Liver (tissue), 9 donors: ENCODE results near the gene SOX2. TPM values are rescaled to one million over a fixed set of nuclear protein-coding genes. Genes with fewer than 3 reads are reported as not detected.

Source experiments
- DNase-seq: peaks from one replicate; pipeline ENCODE4 v3.0.0-alpha.2; 2017; ENCODE audit warnings: low spot score
- H3K27ac ChIP-seq, 2 donors: one replicate each; pipeline ENCODE4 v1.7.0; 2013; ENCODE audit warnings: inconsistent platforms in 2 of 2, low read length in 2 of 2, control low read depth in 1 of 2, low read depth in 1 of 2, mild to moderate bottlenecking in 1 of 2
- H3K27me3 ChIP-seq, 4 donors: one replicate each; pipeline versions ENCODE4 v1.6.1 to v1.7.0; 2013; ENCODE audit warnings: low read length in 3 of 4, inconsistent platforms in 1 of 4, mild to moderate bottlenecking in 1 of 4, moderate library complexity in 1 of 4; ENCODE audit not compliant: control insufficient read depth in 4 of 4, insufficient read depth in 4 of 4
- H3K36me3 ChIP-seq, 4 donors: one replicate each; pipeline versions ENCODE4 v1.6.1 to v1.7.0; 2013; ENCODE audit warnings: low read length in 3 of 4, mild to moderate bottlenecking in 3 of 4, low read depth in 1 of 4, moderate library complexity in 1 of 4; ENCODE audit not compliant: control insufficient read depth in 4 of 4, insufficient read depth in 3 of 4
- H3K4me1 ChIP-seq, 4 donors: one replicate each; pipeline versions ENCODE4 v1.6.1 to v1.7.0; 2013; ENCODE audit warnings: low read length in 3 of 4, mild to moderate bottlenecking in 3 of 4, moderate library complexity in 1 of 4; ENCODE audit not compliant: control insufficient read depth in 4 of 4, insufficient read depth in 4 of 4
- H3K4me3 ChIP-seq, 3 donors: one replicate each; pipeline versions ENCODE4 v1.6.1 to v1.7.0; 2013; ENCODE audit warnings: low read length in 3 of 3, control low read depth in 1 of 3, low read depth in 1 of 3, mild to moderate bottlenecking in 1 of 3
- H3K9ac ChIP-seq, 2 donors: one replicate each; pipeline ENCODE4 v1.7.0; 2013; ENCODE audit warnings: low read length in 2 of 2, mild to moderate bottlenecking in 2 of 2, moderate library complexity in 2 of 2, control low read depth in 1 of 2, low read depth in 1 of 2
- H3K9me3 ChIP-seq, 4 donors: one replicate each; pipeline versions ENCODE4 v1.6.1 to v1.7.0; 2013; ENCODE audit warnings: low read length in 3 of 4; ENCODE audit not compliant: control insufficient read depth in 4 of 4
- CTCF ChIP-seq: fragments of 150-350 bp; IDR thresholded peaks from 2 replicates; pipeline ENCODE4 v1.5.1; 2017; ENCODE audit warnings: improper control_type of control experiment, low read depth, low read length; ENCODE audit not compliant: missing input control
- EGR1 ChIP-seq, 2 donors: IDR thresholded peaks; 2 replicates each; pipeline ENCODE4 v1.6.1; 2016 to 2018; ENCODE audit warnings: antibody characterized with exemption in 2 of 2, low read depth in 2 of 2
- FOXA1 ChIP-seq: IDR thresholded peaks from 2 replicates; pipeline ENCODE4 v1.6.1; 2016; ENCODE audit warnings: antibody characterized with exemption
- FOXA2 ChIP-seq: IDR thresholded peaks from 2 replicates; pipeline ENCODE4 v1.6.1; 2016; ENCODE audit warnings: antibody characterized with exemption
- GABPA ChIP-seq, 2 donors: IDR thresholded peaks in 1 of 2; conservative IDR thresholded peaks in 1 of 2; 2 replicates each; pipeline ENCODE4 v1.6.1; 2016; ENCODE audit warnings: antibody characterized with exemption in 2 of 2, mild to moderate bottlenecking in 1 of 2, moderate library complexity in 1 of 2
- HNF4A ChIP-seq, 2 donors: conservative IDR thresholded peaks; 2 replicates each; pipeline ENCODE4 v1.6.1; 2016; ENCODE audit warnings: antibody characterized with exemption in 2 of 2, mild to moderate bottlenecking in 2 of 2
- HNF4G ChIP-seq: IDR thresholded peaks from 2 replicates; pipeline ENCODE4 v1.6.1; 2016; ENCODE audit warnings: antibody characterized with exemption
- JUND ChIP-seq, 2 donors: IDR thresholded peaks; 2 replicates each; pipeline ENCODE4 v1.6.1; 2016; ENCODE audit warnings: antibody characterized with exemption in 2 of 2
- NR2F2 ChIP-seq: IDR thresholded peaks from 2 replicates; pipeline ENCODE4 v1.6.1; 2016; ENCODE audit warnings: antibody characterized with exemption
- RAD21 ChIP-seq, 2 donors: IDR thresholded peaks; 2 replicates each; pipeline ENCODE4 v1.6.1; 2016; ENCODE audit warnings: antibody characterized with exemption in 2 of 2, mild to moderate bottlenecking in 2 of 2
- RXRA ChIP-seq, 2 donors: IDR thresholded peaks; 2 replicates each; pipeline ENCODE4 v1.6.1; 2017 to 2018; ENCODE audit warnings: antibody characterized with exemption in 2 of 2, mild to moderate bottlenecking in 1 of 2
- SP1 ChIP-seq: IDR thresholded peaks from 2 replicates; pipeline ENCODE4 v1.6.1; 2018; ENCODE audit warnings: antibody characterized with exemption, mild to moderate bottlenecking
- TAF1 ChIP-seq: conservative IDR thresholded peaks from 2 replicates; pipeline ENCODE4 v1.6.1; 2016; ENCODE audit warnings: antibody characterized with exemption, mild to moderate bottlenecking
- YY1 ChIP-seq: IDR thresholded peaks from 2 replicates; pipeline ENCODE4 v1.6.1; 2016; ENCODE audit warnings: antibody characterized with exemption, mild to moderate bottlenecking
- WGBS: extraction: QIAGEN DNeasy Blood & Tissue Kit; methylation state at CpG from one replicate; pipeline ENCODE4 v1.1.7; 2013; 5-methylcytosine and 5-hydroxymethylcytosine counted together
- polyA plus RNA-seq, 2 donors: library from polyadenylated mRNA; stranded (reverse) in 1 of 2; unstranded in 1 of 2; fragments of 200-250 nt in 1 of 2; fragments of >200 nt in 1 of 2; fragmentation: Nextera tagmentation in 1 of 2; extraction: Ambion mirVana in 1 of 2; gene quantifications; one replicate each; pipeline versions ENCODE4 v1.2.1 to v1.2.3, GENCODE V29; 2013 to 2015
- total RNA-seq, 2 donors: library from RNA; depleted of rRNA; stranded (reverse); fragments of >200 nt; gene quantifications; one replicate each; pipeline ENCODE4 v1.2.3, GENCODE V29; 2014
- TF ChIP-seq, protein P1 (sequence below): IDR thresholded peaks from 2 replicates; pipeline ENCODE4 v1.6.1; 2016; ENCODE audit warnings: antibody characterized with exemption, mild to moderate bottlenecking
- TF ChIP-seq, protein P2 (sequence below): IDR thresholded peaks from 2 replicates; pipeline ENCODE4 v1.6.1; 2016; ENCODE audit warnings: antibody characterized with exemption
- TF ChIP-seq, protein P3 (sequence below): IDR thresholded peaks from 2 replicates; pipeline ENCODE4 v1.6.1; 2016; ENCODE audit warnings: antibody characterized with exemption
- donor health status: healthy.
- donor health status: healthy.
- donor health status: healthy.
- donor health status: healthy.
- donor health status: healthy.

SOX2 gene
- total and polyA plus RNA-seq, 4 donors: 0.02 TPM; not detected in 3

- WGBS: 80% methylated on average over 5 of the region's 5 CpGs
- H3K4me1 ChIP-seq: no peaks in the 10 kb centered on the region
- peaks cover 0 to 8% (median 1%) of the 10 kb centered on the region in 4 donors for H3K27me3 ChIP-seq
- no peak for DNase-seq
- H3K27ac ChIP-seq: no peak overlapping the region
- no peak overlapping the region for H3K4me3 ChIP-seq
- H3K9ac ChIP-seq: no peak overlapping the region
- no peaks in the 10 kb centered on the region for H3K9me3 ChIP-seq
- no peaks in the 10 kb centered on the region for H3K36me3 ChIP-seq
- no peak for TF ChIP-seq TAF1
Observed at GRCh38 chr3:181752202-181752671, 40.5 kb downstream of the SOX2 start.

GRCh38 chr3:181753391-181753790, 41.7 kb downstream of the SOX2 start:
- Histone ChIP-seq H3K27ac (no peak overlapping the region), H3K36me3 (no peaks in the 10 kb centered on the region), H3K9me3 (no peaks in the 10 kb centered on the region), H3K4me3 (no peak overlapping the region), H3K9ac (no peak overlapping the region), H3K4me1 (no peaks in the 10 kb centered on the region), H3K27me3 (peaks cover 0 to 8% (median 1%) of the 10 kb centered on the region in 4 donors)
- TF ChIP-seq SP1 (no peak), RXRA (IDR thresholded peaks at IDR 0.05) (no peak)
- 75% methylated on average over 3 of the region's 3 CpGs for WGBS
- no peak for DNase-seq

DNA sequence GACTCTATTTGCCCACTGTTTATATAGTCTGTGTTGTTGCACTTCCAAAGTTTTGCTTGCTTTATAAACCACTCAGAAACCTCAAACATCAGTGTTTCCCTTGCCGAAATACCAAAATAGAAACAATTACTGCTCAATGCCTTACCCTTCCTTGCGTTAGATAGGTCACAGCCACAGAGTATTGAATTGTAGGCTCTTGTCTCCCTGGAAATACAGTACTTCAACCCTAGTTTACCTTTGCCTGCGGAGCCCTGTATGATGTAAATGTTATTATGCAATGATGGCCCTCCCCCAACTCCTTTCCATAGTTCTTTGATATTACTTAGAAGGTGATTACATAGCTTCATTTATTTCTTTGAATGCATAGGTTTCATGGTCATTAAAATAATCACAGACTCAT, 44.2 kb downstream of the SOX2 start:
- Histone ChIP-seq H3K27me3 (peaks cover 0 to 8% (median 1%) of the 10 kb centered on the region in 4 donors), H3K36me3 (no peaks in the 10 kb centered on the region), H3K4me1 (no peaks in the 10 kb centered on the region), H3K27ac (no peak overlapping the region), H3K9me3 (no peaks in the 10 kb centered on the region), H3K4me3 (no peak overlapping the region), H3K9ac (no peak overlapping the region)
- no peak for DNase-seq
- 32% methylated on average over 3 of the region's 3 CpGs for whole genome bisulfite sequencing
- TF ChIP-seq FOXA2: no peak
- TF ChIP-seq JUND (IDR thresholded peaks at IDR 0.05): no peak
- no peak for TF ChIP-seq GABPA (IDR thresholded peaks at IDR 0.05 in 1 of 2, conservative IDR thresholded peaks at IDR 0.05 in 1 of 2)
- no peak for TF ChIP-seq YY1
- TF ChIP-seq EGR1 (IDR thresholded peaks at IDR 0.05; ENCODE audit: low read depth in 2 of 2): no peak
- TF ChIP-seq, protein P1, sequence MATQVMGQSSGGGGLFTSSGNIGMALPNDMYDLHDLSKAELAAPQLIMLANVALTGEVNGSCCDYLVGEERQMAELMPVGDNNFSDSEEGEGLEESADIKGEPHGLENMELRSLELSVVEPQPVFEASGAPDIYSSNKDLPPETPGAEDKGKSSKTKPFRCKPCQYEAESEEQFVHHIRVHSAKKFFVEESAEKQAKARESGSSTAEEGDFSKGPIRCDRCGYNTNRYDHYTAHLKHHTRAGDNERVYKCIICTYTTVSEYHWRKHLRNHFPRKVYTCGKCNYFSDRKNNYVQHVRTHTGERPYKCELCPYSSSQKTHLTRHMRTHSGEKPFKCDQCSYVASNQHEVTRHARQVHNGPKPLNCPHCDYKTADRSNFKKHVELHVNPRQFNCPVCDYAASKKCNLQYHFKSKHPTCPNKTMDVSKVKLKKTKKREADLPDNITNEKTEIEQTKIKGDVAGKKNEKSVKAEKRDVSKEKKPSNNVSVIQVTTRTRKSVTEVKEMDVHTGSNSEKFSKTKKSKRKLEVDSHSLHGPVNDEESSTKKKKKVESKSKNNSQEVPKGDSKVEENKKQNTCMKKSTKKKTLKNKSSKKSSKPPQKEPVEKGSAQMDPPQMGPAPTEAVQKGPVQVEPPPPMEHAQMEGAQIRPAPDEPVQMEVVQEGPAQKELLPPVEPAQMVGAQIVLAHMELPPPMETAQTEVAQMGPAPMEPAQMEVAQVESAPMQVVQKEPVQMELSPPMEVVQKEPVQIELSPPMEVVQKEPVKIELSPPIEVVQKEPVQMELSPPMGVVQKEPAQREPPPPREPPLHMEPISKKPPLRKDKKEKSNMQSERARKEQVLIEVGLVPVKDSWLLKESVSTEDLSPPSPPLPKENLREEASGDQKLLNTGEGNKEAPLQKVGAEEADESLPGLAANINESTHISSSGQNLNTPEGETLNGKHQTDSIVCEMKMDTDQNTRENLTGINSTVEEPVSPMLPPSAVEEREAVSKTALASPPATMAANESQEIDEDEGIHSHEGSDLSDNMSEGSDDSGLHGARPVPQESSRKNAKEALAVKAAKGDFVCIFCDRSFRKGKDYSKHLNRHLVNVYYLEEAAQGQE: no peak
- TF ChIP-seq RAD21 (IDR thresholded peaks at IDR 0.05): no peak
- TF ChIP-seq RXRA (IDR thresholded peaks at IDR 0.05): no peak
- TF ChIP-seq TAF1: no peak
- TF ChIP-seq CTCF: no peak
- no peak for TF ChIP-seq HNF4A (conservative IDR thresholded peaks at IDR 0.05)
- TF ChIP-seq, protein P2, sequence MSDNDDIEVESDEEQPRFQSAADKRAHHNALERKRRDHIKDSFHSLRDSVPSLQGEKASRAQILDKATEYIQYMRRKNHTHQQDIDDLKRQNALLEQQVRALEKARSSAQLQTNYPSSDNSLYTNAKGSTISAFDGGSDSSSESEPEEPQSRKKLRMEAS: no peak
- TF ChIP-seq, protein P3, sequence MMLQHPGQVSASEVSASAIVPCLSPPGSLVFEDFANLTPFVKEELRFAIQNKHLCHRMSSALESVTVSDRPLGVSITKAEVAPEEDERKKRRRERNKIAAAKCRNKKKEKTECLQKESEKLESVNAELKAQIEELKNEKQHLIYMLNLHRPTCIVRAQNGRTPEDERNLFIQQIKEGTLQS: no peak
- TF ChIP-seq HNF4G: no peak
- TF ChIP-seq FOXA1: no peak
- no peak for TF ChIP-seq NR2F2
- no peak for TF ChIP-seq SP1
